Psoas muscle (tissue), 8 donors: ENCODE results near the gene ELK4. TPM values are rescaled to one million over a fixed set of nuclear protein-coding genes. Genes with fewer than 3 reads are reported as not detected.

Experiments used
- ATAC-seq, 4 donors: fragments of 200-7000 bp; cut with Tn5 transposase; one replicate each; pipeline ENCODE4 v1.9.1; 2020; ENCODE audit warnings: moderate library complexity in 3 of 4, mild to moderate bottlenecking in 2 of 4
- DNase-seq, 2 donors: peaks; one replicate each; pipeline ENCODE4 v3.0.0-alpha.2; 2020
- H3K27ac ChIP-seq: fragments of 200-600 bp; one replicate; pipeline ENCODE4 v1.8.0; 2022
- H3K27me3 ChIP-seq, 3 donors: fragments of 200-600 bp in 1 of 3; one replicate each; pipeline versions ENCODE4 v1.6.1 to v1.8.0; 2013 to 2022; ENCODE audit warnings: low read length in 2 of 3, mild to moderate bottlenecking in 2 of 3, moderate library complexity in 1 of 3; ENCODE audit not compliant: insufficient read depth in 3 of 3
- H3K36me3 ChIP-seq, 2 donors: fragments of 200-600 bp in 1 of 2; one replicate each; pipeline versions ENCODE4 v1.6.1 to v1.8.0; 2013 to 2022; ENCODE audit warnings: low read depth in 1 of 2, mild to moderate bottlenecking in 1 of 2, moderate library complexity in 1 of 2; ENCODE audit not compliant: insufficient read depth in 1 of 2
- H3K4me1 ChIP-seq: fragments of 200-600 bp; one replicate; pipeline ENCODE4 v1.8.0; 2022
- H3K4me3 ChIP-seq: fragments of 200-600 bp; one replicate; pipeline ENCODE4 v1.8.0; 2022; ENCODE audit warnings: mild to moderate bottlenecking
- H3K9me3 ChIP-seq: fragments of 200-600 bp; one replicate; pipeline ENCODE4 v1.8.0; 2022
- WGBS, 3 donors: extraction: QIAGEN DNeasy Blood & Tissue Kit; methylation state at CpG; one replicate each; pipeline versions ENCODE4 v1.1.6 to v1.1.7; 2013; 5-methylcytosine and 5-hydroxymethylcytosine counted together
- intact Hi-C, 2 donors: fragments of 100-400 bp; cut with DNase I; formaldehyde crosslinking; loops; one replicate each; pipeline versions ENCODE4 v1.11.0 to v1.14.2; 2022
- polyA plus RNA-seq, 3 donors: library from polyadenylated mRNA; stranded (reverse); fragments of 200-250 nt; gene quantifications; one replicate each; pipeline ENCODE4 v1.2.3, GENCODE V29; 2013
- total RNA-seq, 4 donors: library from RNA; stranded (reverse); fragmentation: NEBNext Ultra II Directional in 2 of 4; extraction: Animal tissue kit (Norgen Biotek cat#: 25700) in 2 of 4; gene quantifications; one replicate each; pipeline versions ENCODE4 v1.2.1 to v1.2.4, GENCODE V29; 2021 to 2023
- TF ChIP-seq, protein P1 (sequence below): fragments of 200-600 bp; IDR thresholded peaks from one replicate; pipeline ENCODE4 v1.8.0; 2022; ENCODE audit warnings: antibody characterized with exemption
- donor health status: healthy with polysubstance abuse.
- donor health status: DM: no; HTN: no; CAD: no; lungs with moderate emphysema.
- donor health status: Bipolar disorder and iron deficiency.
- donor health status: healthy.
- donor health status: DM: yes; HTN: yes; CAD: no.
- donor health status: DM: no; HTN: no; CAD: no.
- donor health status: DM: no; HTN: no; CAD: no.
- donor health status: DM: yes; HTN: yes; CAD: no.

Gene ELK4
- total and polyA plus RNA-seq, 7 donors: 5.5 to 67.8 (median 34.4) TPM

DNA sequence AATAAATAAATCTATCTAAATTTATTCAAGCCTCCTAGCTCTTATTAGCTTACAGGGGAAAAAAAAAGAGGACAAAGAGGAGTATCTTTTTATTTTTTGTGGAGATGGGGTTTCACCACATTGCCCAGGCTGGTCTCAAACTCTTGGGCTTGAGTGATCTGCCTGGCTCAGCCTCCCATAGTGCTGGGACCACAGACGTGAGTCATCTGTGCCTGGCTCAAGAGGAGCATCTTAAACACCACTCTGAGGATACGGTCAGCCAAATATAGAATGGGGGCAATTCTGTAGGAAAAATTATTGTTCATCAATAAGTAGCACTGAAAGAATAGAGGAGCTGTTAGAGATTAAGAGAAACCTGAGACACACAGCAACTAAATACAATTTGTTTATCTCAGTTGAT is 24.4 kb upstream of the ELK4 start:
- Histone ChIP-seq H3K4me1 (no peaks in the 10 kb centered on the region), H3K4me3 (no peak overlapping the region), H3K9me3 (no peaks in the 10 kb centered on the region), H3K36me3 (no peaks in the 10 kb centered on the region), H3K27ac (no peak overlapping the region), H3K27me3 (no peaks in the 10 kb centered on the region)
- intact Hi-C loops: loop anchor here (2.0 to 5.0 kb wide), 4 partner anchors 56 to 321 kb away; no protein-coding TSS in a partner anchor
- no peak for ATAC-seq
- DNase-seq: no peak
- TF ChIP-seq, protein P1, sequence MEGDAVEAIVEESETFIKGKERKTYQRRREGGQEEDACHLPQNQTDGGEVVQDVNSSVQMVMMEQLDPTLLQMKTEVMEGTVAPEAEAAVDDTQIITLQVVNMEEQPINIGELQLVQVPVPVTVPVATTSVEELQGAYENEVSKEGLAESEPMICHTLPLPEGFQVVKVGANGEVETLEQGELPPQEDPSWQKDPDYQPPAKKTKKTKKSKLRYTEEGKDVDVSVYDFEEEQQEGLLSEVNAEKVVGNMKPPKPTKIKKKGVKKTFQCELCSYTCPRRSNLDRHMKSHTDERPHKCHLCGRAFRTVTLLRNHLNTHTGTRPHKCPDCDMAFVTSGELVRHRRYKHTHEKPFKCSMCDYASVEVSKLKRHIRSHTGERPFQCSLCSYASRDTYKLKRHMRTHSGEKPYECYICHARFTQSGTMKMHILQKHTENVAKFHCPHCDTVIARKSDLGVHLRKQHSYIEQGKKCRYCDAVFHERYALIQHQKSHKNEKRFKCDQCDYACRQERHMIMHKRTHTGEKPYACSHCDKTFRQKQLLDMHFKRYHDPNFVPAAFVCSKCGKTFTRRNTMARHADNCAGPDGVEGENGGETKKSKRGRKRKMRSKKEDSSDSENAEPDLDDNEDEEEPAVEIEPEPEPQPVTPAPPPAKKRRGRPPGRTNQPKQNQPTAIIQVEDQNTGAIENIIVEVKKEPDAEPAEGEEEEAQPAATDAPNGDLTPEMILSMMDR: no peak
- WGBS, 3 donors: 37 to 67% (median 45%) methylated on average over 2 of the region's 2 CpGs

DNA sequence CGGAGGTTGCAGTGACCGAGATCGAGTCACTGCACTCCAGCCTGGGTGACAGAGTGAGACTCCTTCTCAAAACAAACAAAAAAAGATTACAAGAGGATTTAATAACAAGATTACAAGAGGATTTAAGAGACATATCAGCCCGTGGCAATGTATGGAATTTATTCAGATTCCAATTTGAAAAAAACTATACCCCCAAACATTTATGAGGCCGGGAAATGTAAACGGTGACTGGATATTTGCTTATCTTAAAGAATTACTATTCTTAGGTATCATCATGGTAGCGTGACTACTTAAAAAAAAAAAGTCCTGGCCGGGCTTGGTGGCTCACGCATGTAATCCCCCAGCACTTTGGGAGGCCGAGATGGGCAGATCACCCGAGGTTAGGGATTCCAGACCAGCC is 21.2 kb upstream of the ELK4 start:
- peaks cover 7% of the 10 kb centered on the region for H3K4me1 ChIP-seq
- H3K27ac ChIP-seq: no peak overlapping the region
- DNase-seq (no peak), ATAC-seq (no peak)
- intact Hi-C loops: no loop called here
- H3K9me3 ChIP-seq: no peaks in the 10 kb centered on the region
- 75 to 83% (median 80%) methylated on average over 11 of the region's 11 CpGs for WGBS, 3 donors
- TF ChIP-seq, protein P1: no peak
- no peak overlapping the region for H3K4me3 ChIP-seq
- no peaks in the 10 kb centered on the region for H3K36me3 ChIP-seq
- no peaks in the 10 kb centered on the region for H3K27me3 ChIP-seq

DNA sequence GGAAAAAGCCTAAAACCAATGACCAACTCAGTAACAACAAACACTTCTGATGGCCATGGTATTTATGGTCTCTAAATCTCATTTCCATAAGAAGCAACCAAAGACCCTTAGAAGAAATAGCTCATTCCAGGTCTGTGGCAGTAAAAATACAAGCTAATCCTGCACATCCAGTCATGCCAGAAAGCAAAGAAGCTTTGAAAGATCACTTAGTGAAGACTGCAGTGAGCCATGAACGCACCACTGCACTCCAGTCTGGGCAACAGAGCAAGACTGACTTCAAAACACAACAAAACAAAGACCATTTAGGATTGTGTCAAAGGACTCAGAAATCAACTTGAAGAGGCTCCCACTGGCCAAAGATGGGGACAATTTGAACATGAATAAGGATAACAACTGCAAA is 18.4 kb upstream of the ELK4 start:
- ATAC-seq: no peak
- H3K4me1 ChIP-seq: peaks cover 11% of the 10 kb centered on the region
- H3K9me3 ChIP-seq: no peaks in the 10 kb centered on the region
- no peaks in the 10 kb centered on the region for H3K36me3 ChIP-seq
- intact Hi-C loops: no loop called here
- TF ChIP-seq, protein P1: no peak
- no peak overlapping the region for H3K4me3 ChIP-seq
- no peaks in the 10 kb centered on the region for H3K27me3 ChIP-seq
- no peak overlapping the region for H3K27ac ChIP-seq
- WGBS, 3 donors: 90 to 94% (median 94%) methylated on average over 1 of the region's 1 CpG
- no peak for DNase-seq

DNA sequence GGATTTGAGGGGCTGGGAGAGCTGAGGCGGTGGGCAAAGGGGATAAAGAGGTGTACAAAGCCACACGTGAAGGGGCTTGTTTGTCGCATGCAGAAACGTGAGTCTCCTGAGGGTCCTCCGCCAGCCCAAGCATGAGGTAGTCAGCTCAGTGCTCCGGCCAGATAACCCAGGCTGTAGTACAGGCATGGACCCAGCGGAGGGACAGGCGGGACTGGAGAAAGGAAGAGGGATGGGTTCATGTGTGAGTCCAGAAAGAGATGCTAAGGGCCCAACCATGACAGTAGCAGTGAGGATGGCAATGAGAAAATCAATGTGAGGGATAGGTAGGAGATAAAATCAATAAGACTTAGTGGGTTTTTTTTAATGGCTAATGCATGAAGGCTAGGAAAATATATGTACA is 13.7 kb upstream of the ELK4 start:
- intact Hi-C loops: no loop called here
- Histone ChIP-seq H3K27me3 (no peaks in the 10 kb centered on the region), H3K27ac (no peak overlapping the region), H3K36me3 (no peaks in the 10 kb centered on the region), H3K4me1 (peaks cover 11% of the 10 kb centered on the region), H3K4me3 (no peak overlapping the region), H3K9me3 (no peaks in the 10 kb centered on the region)
- TF ChIP-seq, protein P1: no peak
- 80 to 88% (median 87%) methylated on average over 8 of the region's 8 CpGs for WGBS, 3 donors
- no peak for DNase-seq
- ATAC-seq: no peak

DNA sequence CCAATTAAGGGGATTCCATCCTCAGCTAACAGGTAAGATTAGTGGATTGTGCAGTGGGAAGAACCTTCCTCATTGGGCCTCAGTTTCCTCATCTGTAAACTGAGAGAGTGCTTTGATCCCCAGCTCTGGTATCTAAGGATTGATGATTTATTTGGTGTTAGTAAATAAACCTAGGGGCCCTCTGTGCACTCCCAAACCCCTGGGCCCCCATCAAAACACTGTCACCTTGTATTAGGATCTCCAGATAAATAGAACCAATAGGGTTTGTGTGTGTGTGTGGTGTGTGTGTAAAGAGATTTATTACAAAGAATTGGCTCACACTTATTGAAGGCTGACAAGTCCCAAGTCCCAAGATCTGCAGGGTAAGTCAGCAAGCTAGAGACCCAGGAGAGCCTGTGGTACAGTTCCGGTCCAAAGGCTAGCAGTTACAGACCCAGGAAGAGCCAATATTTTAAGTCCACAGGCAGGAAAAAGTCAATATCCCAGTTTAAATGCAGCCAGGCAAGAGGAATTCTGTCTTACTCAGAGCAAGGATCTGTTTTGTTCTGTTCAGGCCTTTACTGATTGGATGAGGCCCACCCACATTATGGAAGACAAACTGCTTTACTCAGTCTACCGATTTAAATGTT is 11.0 kb upstream of the ELK4 start:
- no peaks in the 10 kb centered on the region for H3K9me3 ChIP-seq
- H3K27me3 ChIP-seq: no peaks in the 10 kb centered on the region
- DNase-seq (no peak), ATAC-seq (no peak)
- H3K4me3 ChIP-seq: no peak overlapping the region
- intact Hi-C loops: no loop called here
- no peaks in the 10 kb centered on the region for H3K36me3 ChIP-seq
- TF ChIP-seq, protein P1: no peak
- WGBS, 3 donors: 92 to 94% (median 93%) methylated on average over 2 of the region's 2 CpGs
- H3K4me1 ChIP-seq: peaks cover 3% of the 10 kb centered on the region
- H3K27ac ChIP-seq: no peak overlapping the region
